H1 (cell line): ENCODE results near the gene FAM171A1. TPM values are rescaled to one million over a fixed set of nuclear protein-coding genes. Genes with fewer than 3 reads are reported as not detected.

Experiments
- CTCF ChIA-PET: fragments of 300-600 bp; sonication (Branson Sonifier 250); formaldehyde crosslinking; loops from one replicate; lab custom pipeline; 2021; ENCODE audit not compliant: partially characterized antibody; lab: Charles Lee
- POLR2A ChIA-PET: fragments of 300-600 bp; sonication (Branson Sonifier 250); formaldehyde crosslinking; loops from one replicate; lab custom pipeline; 2021; ENCODE audit warnings: inconsistent platforms; ENCODE audit not compliant: partially characterized antibody; lab: Charles Lee
- DNase-seq, 2 experiments: peaks; one replicate each; pipeline versions ENCODE4 v3.0.0 to v3.0.0-alpha.2; 2010 to 2022; ENCODE audit warnings: low spot score in 2 of 2, low read depth in 1 of 2, mixed read lengths in 1 of 2
- FAIRE-seq: peaks from 2 replicates; lab custom pipeline; 2011; peaks lifted over from hg19 to GRCh38; lab: Jason Lieb, UNC
- H2AFZ ChIP-seq: 2 replicates; pipeline ENCODE4 v1.8.1; 2012; ENCODE audit warnings: low read length, inconsistent platforms
- H2AK5ac ChIP-seq: 2 replicates; pipeline ENCODE4 v1.6.1; 2013; ENCODE audit warnings: low read depth, low read length
- H2BK120ac ChIP-seq: replicated peaks from 2 replicates; pipeline ENCODE3; 2013; ENCODE audit warnings: low read depth, low read length, inconsistent platforms
- H2BK12ac ChIP-seq: 2 replicates; pipeline ENCODE4 v1.6.1; 2013; ENCODE audit warnings: low read depth, low read length
- H2BK15ac ChIP-seq: 2 replicates; pipeline ENCODE4 v1.6.1; 2013; ENCODE audit warnings: low read length
- H2BK20ac ChIP-seq: 2 replicates; pipeline ENCODE4 v1.6.1; 2013; ENCODE audit warnings: low read length
- H2BK5ac ChIP-seq: 2 replicates; pipeline ENCODE4 v1.6.1; 2013; ENCODE audit warnings: low read depth, low read length
- H3K14ac ChIP-seq: 2 replicates; pipeline ENCODE4 v1.6.1; 2013; ENCODE audit warnings: inconsistent platforms; ENCODE audit not compliant: insufficient read length
- H3K18ac ChIP-seq: 2 replicates; pipeline ENCODE4 v1.6.1; 2013; ENCODE audit warnings: low read length; ENCODE audit errors: extremely low read depth
- H3K23ac ChIP-seq: 2 replicates; pipeline ENCODE4 v1.6.1; 2013; ENCODE audit warnings: inconsistent platforms; ENCODE audit not compliant: insufficient read length
- H3K23me2 ChIP-seq: 2 replicates; pipeline ENCODE4 v1.6.1; 2013; ENCODE audit warnings: low read depth, low read length
- H3K27ac ChIP-seq: 2 replicates; pipeline ENCODE4 v1.6.1; 2011; ENCODE audit warnings: low read depth, low read length, inconsistent platforms
- H3K27me3 ChIP-seq, 4 experiments: replicated peaks in 1 of 4; 1 replicate in 1 of 4; 2 replicates in 3 of 4; pipeline versions ENCODE4 v1.6.1 to v1.8.1; 2011 to 2013; ENCODE audit warnings: low read length in 3 of 4, mild to moderate bottlenecking in 3 of 4, inconsistent platforms in 2 of 4, mixed read lengths in 2 of 4, moderate library complexity in 1 of 4; ENCODE audit not compliant: control insufficient read depth in 3 of 4, insufficient read depth in 3 of 4; ENCODE audit errors: extremely low read depth in 1 of 4
- H3K36me3 ChIP-seq, 4 experiments: 2 replicates each; pipeline versions ENCODE4 v1.6.1 to v1.8.1; 2011 to 2013; ENCODE audit warnings: mild to moderate bottlenecking in 4 of 4, low read length in 3 of 4, moderate library complexity in 2 of 4, control low read depth in 1 of 4, inconsistent platforms in 1 of 4; ENCODE audit not compliant: insufficient read depth in 4 of 4, control insufficient read depth in 2 of 4
- H3K4ac ChIP-seq: replicated peaks from 2 replicates; pipeline ENCODE3; 2013; ENCODE audit warnings: low read length, low read depth, mixed read lengths, inconsistent platforms; ENCODE audit not compliant: insufficient read length
- H3K4me1 ChIP-seq, 4 experiments: replicated peaks in 1 of 4; 1 replicate in 1 of 4; 2 replicates in 3 of 4; pipeline versions ENCODE4 v1.6.1 to v1.8.1; 2011 to 2013; ENCODE audit warnings: low read length in 3 of 4, inconsistent platforms in 2 of 4, mixed read lengths in 1 of 4; ENCODE audit not compliant: insufficient read depth in 4 of 4, control insufficient read depth in 3 of 4
- H3K4me2 ChIP-seq, 2 experiments: 2 replicates each; pipeline versions ENCODE4 v1.6.1 to v1.8.1; 2011 to 2013; ENCODE audit warnings: low read depth in 2 of 2, low read length in 2 of 2, control low read depth in 1 of 2, inconsistent platforms in 1 of 2, mild to moderate bottlenecking in 1 of 2; ENCODE audit not compliant: insufficient read depth in 1 of 2
- H3K4me3 ChIP-seq, 4 experiments: fragments of 200-600, 300-600 bp in 1 of 4; sonication (generic), shearing (Covaris generic), sonication (Bioruptor Twin) in 1 of 4; 2 replicates each; pipeline versions ENCODE4 v1.5.1 to v1.8.1; 2011 to 2016; ENCODE audit warnings: low read length in 4 of 4, low read depth in 3 of 4, control low read depth in 2 of 4, inconsistent platforms in 2 of 4, mild to moderate bottlenecking in 2 of 4, mixed read lengths in 1 of 4, moderate library complexity in 1 of 4; ENCODE audit not compliant: insufficient read depth in 2 of 4; ENCODE audit errors: extremely low read depth in 1 of 4
- H3K56ac ChIP-seq: replicated peaks from 2 replicates; pipeline ENCODE3; 2013; ENCODE audit warnings: low read depth, mild to moderate bottlenecking, mixed read lengths, low read length, inconsistent platforms; ENCODE audit not compliant: insufficient read length
- H3K79me1 ChIP-seq: 2 replicates; pipeline ENCODE4 v1.6.1; 2013; ENCODE audit warnings: low read depth, low read length, control low read depth
- H3K79me2 ChIP-seq, 2 experiments: 2 replicates each; pipeline versions ENCODE4 v1.6.1 to v1.8.1; 2012 to 2013; ENCODE audit warnings: low read length in 2 of 2, mild to moderate bottlenecking in 2 of 2, inconsistent platforms in 1 of 2; ENCODE audit not compliant: insufficient read depth in 2 of 2, control insufficient read depth in 1 of 2
- H3K9ac ChIP-seq, 4 experiments: replicated peaks in 1 of 4; 1 replicate in 1 of 4; 2 replicates in 3 of 4; pipeline versions ENCODE4 v1.6.1 to v1.8.1; 2011 to 2013; ENCODE audit warnings: low read depth in 3 of 4, low read length in 3 of 4, control low read depth in 2 of 4, mild to moderate bottlenecking in 2 of 4, moderate library complexity in 2 of 4, inconsistent platforms in 1 of 4; ENCODE audit errors: extremely low read depth in 1 of 4
- H3K9me3 ChIP-seq, 2 experiments: 2 replicates each; pipeline versions ENCODE4 v1.6.1 to v1.8.1; 2012 to 2013; ENCODE audit warnings: mild to moderate bottlenecking in 2 of 2, moderate library complexity in 2 of 2, control low read depth in 1 of 2, inconsistent platforms in 1 of 2, low read depth in 1 of 2, low read length in 1 of 2, mixed read lengths in 1 of 2; ENCODE audit not compliant: insufficient read depth in 2 of 2
- H4K20me1 ChIP-seq, 2 experiments: replicated peaks in 1 of 2; 2 replicates each; pipeline versions ENCODE3 to v1.8.1; 2011 to 2013; ENCODE audit warnings: inconsistent platforms in 2 of 2, low read length in 2 of 2, mild to moderate bottlenecking in 1 of 2; ENCODE audit not compliant: insufficient read depth in 2 of 2, control insufficient read depth in 1 of 2
- H4K5ac ChIP-seq: 2 replicates; pipeline ENCODE4 v1.6.1; 2013; ENCODE audit warnings: low read length, low read depth, mixed read lengths, inconsistent platforms; ENCODE audit not compliant: insufficient read length
- H4K8ac ChIP-seq: 2 replicates; pipeline ENCODE4 v1.8.0; 2013; ENCODE audit warnings: mild to moderate bottlenecking, moderate library complexity, low read length, inconsistent platforms; ENCODE audit not compliant: insufficient read depth; ENCODE audit errors: extremely low read depth
- H4K91ac ChIP-seq: replicated peaks from 2 replicates; pipeline ENCODE3; 2013; ENCODE audit warnings: low read length, mixed read lengths, inconsistent platforms; ENCODE audit not compliant: insufficient read length
- CBX8 ChIP-seq: fragments of 300-800, 300-1000 bp; sonication (generic); IDR thresholded peaks from 2 replicates; pipeline ENCODE4 v1.7.1; 2016; ENCODE audit warnings: low read depth, low read length, borderline replicate concordance
- FOSL1 ChIP-seq: IDR thresholded peaks from 2 replicates; pipeline ENCODE4 v1.6.1; 2011; ENCODE audit warnings: mild to moderate bottlenecking, low read depth, low read length, moderate library complexity; ENCODE audit not compliant: insufficient read depth
- GABPA ChIP-seq: IDR thresholded peaks from 2 replicates; pipeline ENCODE4 v1.6.1; 2011; ENCODE audit warnings: mild to moderate bottlenecking, low read length, moderate library complexity, borderline replicate concordance; ENCODE audit not compliant: insufficient read depth
- HDAC6 ChIP-seq: IDR thresholded peaks from one replicate; pipeline ENCODE4 v1.7.1; 2012; ENCODE audit warnings: low read depth, mild to moderate bottlenecking, inconsistent platforms, low read length, moderate library complexity
- KDM1A ChIP-seq: fragments of 200-600, 300-600 bp; sonication (generic); IDR thresholded peaks from 2 replicates; pipeline ENCODE4 v1.7.1; 2016; ENCODE audit warnings: mild to moderate bottlenecking, low read length, borderline replicate concordance
- KDM4A ChIP-seq: IDR thresholded peaks from one replicate; pipeline ENCODE4 v1.7.1; 2012; ENCODE audit warnings: low read depth, mild to moderate bottlenecking, moderate library complexity, low read length, inconsistent platforms; ENCODE audit not compliant: severe bottlenecking
- MAX ChIP-seq: IDR thresholded peaks from 2 replicates; pipeline ENCODE4 v1.6.1; 2012; ENCODE audit warnings: inconsistent platforms
- SIN3A ChIP-seq, 2 experiments: IDR thresholded peaks in 1 of 2; conservative IDR thresholded peaks in 1 of 2; 2 replicates each; pipeline ENCODE4 v1.6.1; 2011 to 2012; ENCODE audit warnings: low read length in 2 of 2, improper control_type of control experiment in 1 of 2, low read depth in 1 of 2, mild to moderate bottlenecking in 1 of 2
- SIRT6 ChIP-seq: IDR thresholded peaks from one replicate; pipeline ENCODE4 v1.7.1; 2012; ENCODE audit warnings: low read length, inconsistent platforms
- SP1 ChIP-seq: IDR thresholded peaks from 2 replicates; pipeline ENCODE4 v1.6.1; 2011; ENCODE audit warnings: low read depth, low read length
- TAF1 ChIP-seq: IDR thresholded peaks from 2 replicates; pipeline ENCODE4 v1.6.1; 2011; ENCODE audit warnings: mild to moderate bottlenecking, low read depth, low read length
- ZNF274 ChIP-seq: IDR thresholded peaks from 2 replicates; pipeline ENCODE4 v1.7.0; 2012; ENCODE audit warnings: low read length, borderline replicate concordance; ENCODE audit errors: extremely low read depth
- WGBS, 2 experiments: shearing (Covaris generic) in 1 of 2; methylation state at CpG; one replicate each; pipeline versions ENCODE4 v1.1.6 to v1.1.7; 2013 to 2015; ENCODE audit warnings: low lambda C conversion rate in 2 of 2, mixed read lengths in 2 of 2, inconsistent platforms in 1 of 2, low coverage in 1 of 2, missing lambda C conversion rate in 1 of 2; ENCODE audit not compliant: insufficient replicate concordance in 2 of 2, insufficient coverage in 1 of 2, insufficient read length in 1 of 2; ENCODE audit errors: extremely low coverage in 1 of 2, missing lambda C conversion rate in 1 of 2; 5-methylcytosine and 5-hydroxymethylcytosine counted together
- polyA plus RNA-seq, 7 experiments: library from polyadenylated mRNA; depleted of rRNA in 3 of 7; stranded (reverse) in 5 of 7; unstranded in 2 of 7; fragments of >200 nt in 5 of 7; fragments of 200-250 nt in 2 of 7; gene quantifications; 1 replicate in 5 of 7; 2 replicates in 1 of 7; 4 replicates in 1 of 7; pipeline versions ENCODE4 v1.2.1 to v1.2.3, GENCODE V29; 2011 to 2013; ENCODE audit warnings: missing spikeins in 2 of 7, mixed read lengths in 2 of 7
- total RNA-seq: library from RNA; stranded (reverse); fragmentation: NEBNext Ultra II Directional; extraction: Animal tissue kit (Norgen Biotek cat#: 25700); gene quantifications from 2 replicates; pipeline ENCODE4 v1.2.1, GENCODE V29; 2021

FAM171A1 gene
- total and polyA plus RNA-seq, 2 of the 8 experiments (the other 6 are each of a cell fraction or from before 2014, with no cell fraction given): 26.6 to 42.1 TPM

GRCh38 chr10:15237351-15237750, 133.7 kb downstream of the FAM171A1 start:
- Histone ChIP-seq H3K27me3 (no peaks in the 10 kb centered on the region), H2BK12ac (no peak overlapping the region), H2BK15ac (no peak overlapping the region), H2AFZ (no peak overlapping the region), H3K79me1 (no peaks in the 10 kb centered on the region), H3K4me2 (no peak overlapping the region), H4K20me1 (peaks cover 0 to 1% of the 10 kb centered on the region in 2 experiments), H3K18ac (no peak overlapping the region), H3K56ac (no peak overlapping the region), H3K9me3 (no peaks in the 10 kb centered on the region), H4K5ac (no peak overlapping the region), H3K14ac (no peak overlapping the region), H2BK20ac (no peak overlapping the region), H3K79me2 (no peaks in the 10 kb centered on the region), H3K4ac (no peak overlapping the region), H3K23ac (no peak overlapping the region), H3K4me3 (no peak overlapping the region), H3K36me3 (no peaks in the 10 kb centered on the region), H3K4me1 (no peaks in the 10 kb centered on the region), H2BK5ac (no peak overlapping the region), H4K8ac (no peak overlapping the region), H3K9ac (no peak overlapping the region), H3K27ac (no peak overlapping the region), H3K23me2 (no peaks in the 10 kb centered on the region; the same call in 1 of the 2 replicates), H4K91ac (no peak overlapping the region), H2BK120ac (no peak overlapping the region), H2AK5ac (0 out of 2 replicates have a peak overlapping the region, but pooled peaks have one; percentile 86)
- TF ChIP-seq HDAC6 (no peak), SIRT6 (no peak), KDM1A (no peak), CBX8 (no peak), GABPA (no peak), TAF1 (no peak), KDM4A (no peak), SP1 (no peak), MAX (no peak), FOSL1 (no peak), SIN3A (conservative IDR thresholded peaks at IDR 0.05 in 1 of 2, IDR thresholded peaks at IDR 0.05 in 1 of 2; ENCODE audit: low read depth in 1 of 2, low read length in 2 of 2) (no peak), ZNF274 (no peak)
- DNase-seq (no peak), FAIRE-seq (no peak)
- ChIA-PET POLR2A (no interaction called here), CTCF (interaction anchor here (0.5 to 2.9 kb wide), 2 partner anchors 12 to 202 kb away, joined by 3 to 11 read pairs; no protein-coding TSS in a partner anchor)
- WGBS, 2 experiments: 94% methylated on average over 5 of the region's 5 CpGs; no CpG with 5 or more reads in 1 of the 2 experiments
